IPS DF 6.9 (cell line): ENCODE data around the gene CAP2.
"Not testable (repeated sequence)": the region's sequence is repeated elsewhere in the genome, so short reads cannot be mapped to it uniquely, and the experiment has no call there.

ENCODE experiments used
- DNase-seq: peaks from one replicate; pipeline ENCODE4 v3.0.0-alpha.2; 2013; ENCODE audit warnings: low read depth, low spot score
- H3K27ac ChIP-seq: one replicate; pipeline ENCODE4 v1.5.1; 2013; ENCODE audit warnings: low read length, control low read depth
- H3K27me3 ChIP-seq: 2 replicates; pipeline ENCODE4 v1.6.1; 2013; ENCODE audit warnings: mild to moderate bottlenecking, low read length; ENCODE audit not compliant: control insufficient read depth, insufficient read depth
- H3K36me3 ChIP-seq: 2 replicates; pipeline ENCODE4 v1.6.1; 2013; ENCODE audit warnings: low read length; ENCODE audit not compliant: control insufficient read depth, insufficient read depth
- H3K4me1 ChIP-seq: 2 replicates; pipeline ENCODE4 v1.6.1; 2013; ENCODE audit warnings: low read length; ENCODE audit not compliant: control insufficient read depth, insufficient read depth
- H3K4me3 ChIP-seq: 2 replicates; pipeline ENCODE4 v1.5.1; 2013; ENCODE audit warnings: mild to moderate bottlenecking, low read length
- H3K9me3 ChIP-seq: 2 replicates; pipeline ENCODE4 v1.6.1; 2013; ENCODE audit warnings: low read length, inconsistent platforms; ENCODE audit not compliant: control insufficient read depth, insufficient read depth
- WGBS: extraction: QIAGEN DNeasy Blood & Tissue Kit; methylation state at CpG from one replicate; pipeline ENCODE4 v1.1.7; 2013; ENCODE audit warnings: mixed read lengths, missing lambda C conversion rate; ENCODE audit not compliant: insufficient read length, insufficient coverage; 5-methylcytosine and 5-hydroxymethylcytosine counted together

The CAP2 gene

DNA sequence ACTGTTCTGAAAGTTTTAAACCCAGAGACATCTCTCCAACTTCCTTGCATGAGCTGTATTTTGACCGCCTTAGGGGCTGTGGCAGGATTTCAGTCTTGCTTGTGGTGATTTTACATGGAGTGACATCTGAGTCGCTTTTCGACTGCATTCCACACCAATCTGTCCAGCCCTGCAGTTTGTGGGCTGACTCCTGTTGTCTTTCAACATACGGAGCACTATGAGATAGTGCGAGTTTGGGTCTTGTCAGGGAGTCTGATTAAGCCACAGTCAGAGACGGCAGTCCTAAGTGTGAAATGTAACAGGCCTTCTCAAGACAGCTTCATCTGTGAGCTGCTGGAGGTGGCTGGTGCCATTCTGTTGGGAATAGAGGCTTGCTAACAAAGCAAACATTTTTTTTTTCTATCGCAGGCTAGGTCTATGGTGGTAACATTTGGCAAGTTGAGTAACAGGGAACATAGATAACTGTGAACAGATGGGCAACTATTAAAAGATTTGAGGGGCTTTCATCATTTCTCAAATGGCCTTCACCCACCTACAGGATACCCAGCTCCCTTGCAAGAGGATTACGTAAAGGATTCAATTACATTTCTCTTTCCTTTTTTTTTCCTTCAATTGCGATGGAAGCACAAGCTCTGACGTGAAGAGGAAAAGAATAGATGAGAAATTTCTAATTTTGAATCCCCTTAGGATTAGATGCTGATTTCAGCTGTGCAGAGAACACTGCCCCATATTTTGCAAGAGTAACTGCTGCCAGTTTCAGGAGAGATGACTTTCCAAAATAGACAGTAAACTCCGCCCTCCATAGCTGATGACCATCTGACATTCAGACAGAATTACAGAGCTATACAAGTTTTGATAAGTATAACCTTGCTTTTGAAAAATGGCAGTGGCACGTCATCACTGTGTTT is 25.1 kb downstream of the CAP2 start:
- Histone ChIP-seq H3K27me3 (no peaks in the 10 kb centered on the region), H3K4me1 (peaks cover 2% of the 10 kb centered on the region; the same call in 1 of the 2 replicates), H3K27ac (no peak overlapping the region), H3K4me3 (no peak overlapping the region), H3K36me3 (no peaks in the 10 kb centered on the region), H3K9me3 (no peaks in the 10 kb centered on the region)
- no CpG with 5 or more reads among the region's 12 CpGs for WGBS
- DNase-seq = no peak

DNA sequence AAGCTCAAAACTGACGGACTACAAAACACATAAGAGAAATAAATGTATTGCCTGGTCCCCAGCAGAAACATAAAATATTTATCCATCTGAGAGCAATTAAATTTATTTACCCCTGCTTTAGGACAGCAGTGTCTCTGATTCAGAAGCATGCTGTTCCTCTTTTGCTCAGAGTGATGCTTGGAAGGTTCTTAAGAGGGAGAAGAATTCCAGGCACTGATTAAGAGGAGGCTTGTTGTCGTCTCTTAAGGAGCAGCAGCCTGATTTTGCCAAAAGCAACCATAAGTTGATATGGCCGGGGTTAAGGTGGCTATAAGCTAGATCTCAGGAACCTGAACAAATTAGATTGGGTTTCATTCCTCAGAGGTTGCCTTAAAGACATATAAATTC is 25.8 kb downstream of the CAP2 start:
- no peak for DNase-seq
- H3K4me1 ChIP-seq = peaks cover 2% of the 10 kb centered on the region; the same call in 1 of the 2 replicates
- no peaks in the 10 kb centered on the region for H3K27me3 ChIP-seq
- no CpG with 5 or more reads among the region's 3 CpGs for WGBS
- H3K27ac ChIP-seq = no peak overlapping the region
- H3K36me3 ChIP-seq = no peaks in the 10 kb centered on the region
- H3K9me3 ChIP-seq = no peaks in the 10 kb centered on the region
- no peak overlapping the region for H3K4me3 ChIP-seq

DNA sequence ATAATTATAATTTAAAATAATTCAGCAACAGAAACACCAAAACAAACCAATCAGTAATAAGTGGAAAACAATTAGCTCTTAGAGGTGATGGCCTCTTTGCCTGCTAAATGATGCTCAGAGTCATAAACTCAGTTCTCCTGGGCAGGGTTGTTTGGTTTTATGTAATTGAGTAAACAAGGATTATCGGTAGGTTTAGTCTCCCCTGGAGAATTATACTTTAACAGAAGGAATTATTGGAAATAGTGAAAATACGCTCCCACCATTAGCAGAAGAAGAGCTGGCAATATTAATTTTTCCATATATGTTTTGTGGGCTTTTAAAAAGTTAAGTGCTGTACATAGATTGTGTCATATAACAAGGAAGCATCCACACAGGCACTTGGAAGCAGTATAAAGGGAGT is 27.0 kb downstream of the CAP2 start:
- H3K27me3 ChIP-seq = no peaks in the 10 kb centered on the region
- no peak overlapping the region for H3K27ac ChIP-seq
- peaks cover 2% of the 10 kb centered on the region; the same call in 1 of the 2 replicates for H3K4me1 ChIP-seq
- WGBS = no CpG with 5 or more reads among the region's 2 CpGs
- H3K9me3 ChIP-seq = no peaks in the 10 kb centered on the region
- no peak overlapping the region for H3K4me3 ChIP-seq
- DNase-seq = no peak
- no peaks in the 10 kb centered on the region for H3K36me3 ChIP-seq

DNA sequence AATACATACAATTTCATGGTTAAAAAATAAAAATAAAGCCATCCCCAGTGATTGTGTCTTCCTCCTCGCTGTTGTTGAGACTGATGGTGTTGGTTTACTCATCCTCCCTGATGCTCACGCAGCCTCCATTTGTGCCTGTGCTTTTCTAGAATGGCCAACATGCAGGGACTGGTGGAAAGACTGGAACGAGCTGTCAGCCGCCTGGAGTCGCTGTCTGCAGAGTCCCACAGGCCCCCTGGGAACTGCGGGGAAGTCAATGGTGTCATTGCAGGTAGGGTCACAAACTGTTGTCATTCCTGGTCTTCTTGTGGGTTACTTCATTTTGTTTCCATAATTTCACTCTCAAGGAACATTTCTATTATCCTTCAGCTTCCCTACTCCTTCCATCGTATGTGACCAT is 28.0 kb downstream of the CAP2 start:
- no peak overlapping the region for H3K4me3 ChIP-seq
- WGBS = no CpG with 5 or more reads among the region's 7 CpGs
- H3K27me3 ChIP-seq = no peaks in the 10 kb centered on the region
- no peak overlapping the region for H3K27ac ChIP-seq
- H3K4me1 ChIP-seq = peaks cover 2% of the 10 kb centered on the region; the same call in 1 of the 2 replicates
- H3K36me3 ChIP-seq = no peaks in the 10 kb centered on the region
- no peak for DNase-seq
- no peaks in the 10 kb centered on the region for H3K9me3 ChIP-seq

DNA sequence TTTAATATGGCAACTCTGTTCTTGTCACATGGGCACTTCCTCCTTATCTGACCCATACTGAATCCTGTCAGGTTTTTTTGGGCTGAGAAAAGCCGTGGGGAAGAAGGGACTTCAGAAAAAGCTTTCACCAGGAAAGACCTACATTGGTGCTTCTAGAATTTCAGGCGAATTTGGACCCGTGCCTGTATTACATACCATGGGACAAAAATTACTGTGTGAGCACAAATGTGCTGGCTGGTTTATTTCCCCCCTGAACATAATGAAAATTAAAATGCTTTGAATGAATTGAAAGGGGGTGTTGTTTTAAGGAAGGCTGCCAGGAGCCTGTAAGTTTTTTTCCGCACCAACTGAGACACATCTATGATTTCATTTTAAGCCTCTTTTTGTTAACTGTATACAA is 29.6 kb downstream of the CAP2 start:
- no peaks in the 10 kb centered on the region for H3K27me3 ChIP-seq
- no peak for DNase-seq
- WGBS = no CpG with 5 or more reads among the region's 4 CpGs
- H3K27ac ChIP-seq = no peak overlapping the region
- no peaks in the 10 kb centered on the region for H3K36me3 ChIP-seq
- no peaks in the 10 kb centered on the region for H3K4me1 ChIP-seq
- no peaks in the 10 kb centered on the region for H3K9me3 ChIP-seq
- H3K4me3 ChIP-seq = no peak overlapping the region

DNA sequence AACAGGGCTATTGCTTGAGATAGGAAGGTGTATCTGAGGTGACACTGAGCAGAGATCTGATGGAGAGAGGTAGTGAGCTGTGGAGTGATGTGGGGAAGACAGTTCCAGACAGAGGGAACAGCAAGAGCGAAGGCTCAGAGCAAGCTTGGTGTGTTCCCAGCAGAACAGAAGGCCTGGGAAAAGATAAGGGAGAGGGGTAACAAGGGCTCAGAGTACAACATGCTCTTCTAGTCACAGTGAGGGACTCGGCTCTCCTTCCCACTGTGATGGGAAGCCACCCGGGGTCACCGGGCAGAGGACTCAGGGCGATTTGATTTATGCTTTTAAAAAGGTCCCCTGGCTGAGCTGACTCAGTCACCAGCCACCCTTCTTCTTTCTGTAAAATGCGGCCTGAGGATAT is 33.7 kb downstream of the CAP2 start:
- Histone ChIP-seq H3K4me1 (no peaks in the 10 kb centered on the region; the same call in 1 of the 2 replicates), H3K27ac (no peak overlapping the region), H3K9me3 (no peaks in the 10 kb centered on the region), H3K4me3 (no peak overlapping the region), H3K27me3 (no peaks in the 10 kb centered on the region), H3K36me3 (no peaks in the 10 kb centered on the region)
- no peak for DNase-seq
- WGBS = no CpG with 5 or more reads among the region's 6 CpGs

DNA sequence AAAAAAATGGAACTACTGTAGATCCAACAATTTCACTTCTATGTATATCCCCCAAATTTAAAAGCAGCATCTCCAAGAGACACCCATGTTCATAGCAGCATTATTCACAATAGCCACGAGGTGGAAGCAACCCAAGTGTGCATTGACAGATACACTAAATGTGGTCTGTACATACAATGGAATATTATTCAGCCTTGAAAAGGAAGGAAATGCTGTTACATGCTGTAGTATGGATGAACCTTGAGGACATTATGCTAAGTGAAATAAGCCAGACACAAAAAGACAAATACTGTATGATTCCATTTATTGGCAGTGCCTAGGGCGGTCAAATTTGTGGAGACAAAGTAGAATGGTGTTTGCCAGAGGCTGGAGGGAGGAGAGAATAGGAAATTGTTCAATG is 34.2 kb downstream of the CAP2 start:
- Histone ChIP-seq H3K4me1 (no peaks in the 10 kb centered on the region; the same call in 1 of the 2 replicates), H3K27ac (no peak overlapping the region), H3K9me3 (no peaks in the 10 kb centered on the region), H3K4me3 (no peak overlapping the region), H3K36me3 (no peaks in the 10 kb centered on the region), H3K27me3 (no peaks in the 10 kb centered on the region)
- no peak for DNase-seq
- no CpG with 5 or more reads among the region's 2 CpGs for WGBS

DNA sequence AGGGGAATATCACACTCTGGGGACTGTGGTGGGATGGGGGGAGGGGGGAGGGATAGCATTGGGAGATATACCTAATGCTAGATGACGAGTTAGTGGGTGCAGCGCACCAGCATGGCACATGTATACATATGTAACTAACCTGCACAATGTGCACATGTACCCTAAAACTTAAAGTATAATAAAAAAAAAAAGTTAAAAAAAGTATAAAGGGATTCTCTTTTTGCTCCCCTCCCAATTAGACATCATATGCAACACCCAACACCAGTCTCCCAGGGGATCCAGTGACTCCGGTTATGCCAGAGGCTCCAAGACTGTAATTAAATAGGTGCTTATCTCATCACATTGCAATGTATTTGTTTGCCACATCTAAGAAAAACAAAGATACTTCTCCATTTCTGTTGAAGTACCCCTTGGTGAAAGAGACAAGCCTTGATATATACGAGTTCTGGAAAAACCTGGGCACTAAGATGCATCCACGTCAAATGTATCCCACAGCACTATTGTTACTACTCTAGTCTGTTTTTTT is 35.3 kb downstream of the CAP2 start:
- not testable (repeated sequence) for H3K36me3 ChIP-seq, H3K27ac ChIP-seq, H3K4me3 ChIP-seq, H3K9me3 ChIP-seq, H3K4me1 ChIP-seq, H3K27me3 ChIP-seq, DNase-seq
- no CpG with 5 or more reads among the region's 5 CpGs for WGBS

DNA sequence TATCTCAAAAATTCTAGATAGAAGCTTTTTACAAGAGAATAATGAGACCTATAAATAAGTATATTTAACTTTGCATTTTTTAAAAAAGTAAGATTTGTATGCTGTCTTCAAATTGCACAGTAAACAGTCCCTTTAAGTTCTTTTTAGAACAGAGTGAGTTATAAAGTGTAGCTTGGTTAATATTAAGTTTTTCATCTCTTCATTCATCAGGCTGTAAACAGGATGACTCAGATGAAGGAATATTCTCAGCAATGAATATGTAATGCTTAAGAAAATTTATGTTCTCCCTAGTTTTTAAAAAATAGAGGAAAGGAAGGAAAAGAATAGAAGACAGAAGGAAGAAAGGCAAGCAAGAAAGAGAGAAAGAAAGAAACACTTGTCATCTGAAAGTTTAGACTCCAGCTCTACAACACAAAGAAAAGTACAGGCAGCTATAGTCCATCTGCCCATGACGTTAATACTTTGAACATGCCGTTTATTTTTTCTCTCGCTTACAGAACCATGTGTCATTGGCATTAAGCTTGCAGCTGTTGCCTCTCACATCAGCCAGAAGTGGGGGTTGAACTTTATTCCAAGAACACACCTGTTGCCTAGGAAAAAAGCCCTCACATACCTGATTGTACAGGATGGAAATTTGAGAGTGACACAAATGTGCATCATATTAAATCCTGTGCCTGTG is 36.1 kb downstream of the CAP2 start:
- DNase-seq = no peak

DNA sequence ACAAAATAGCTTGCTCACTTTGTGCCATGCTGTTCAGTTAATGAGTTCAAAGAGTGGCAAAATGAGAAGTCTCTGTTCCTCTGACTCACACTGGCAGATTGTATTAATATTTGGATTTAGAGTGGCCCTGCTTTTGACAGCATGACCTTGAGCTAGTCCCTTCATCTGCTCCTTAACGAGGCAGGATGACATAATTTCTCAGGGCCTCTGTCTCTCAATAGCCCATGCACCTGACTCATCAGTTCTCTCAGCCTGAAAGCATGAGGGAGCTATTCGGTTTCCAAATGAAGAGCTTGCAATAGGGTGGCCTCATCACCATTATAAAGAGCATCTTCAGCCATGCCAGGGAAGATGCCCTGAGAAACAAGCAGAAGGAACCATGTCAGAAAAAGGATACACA is 38.2 kb downstream of the CAP2 start:
- Histone ChIP-seq H3K27me3 (no peaks in the 10 kb centered on the region), H3K9me3 (no peaks in the 10 kb centered on the region), H3K27ac (no peak overlapping the region), H3K4me3 (no peak overlapping the region), H3K36me3 (no peaks in the 10 kb centered on the region), H3K4me1 (no peaks in the 10 kb centered on the region; the same call in 1 of the 2 replicates)
- DNase-seq = no peak
- no CpG with 5 or more reads among the region's 2 CpGs for WGBS

More for the DNA sequence above, 36.1 kb downstream of the CAP2 start:
- H3K4me3 ChIP-seq = no peak overlapping the region
- no peak overlapping the region for H3K27ac ChIP-seq
- H3K27me3 ChIP-seq = no peaks in the 10 kb centered on the region
- no peaks in the 10 kb centered on the region for H3K9me3 ChIP-seq
- no peaks in the 10 kb centered on the region for H3K36me3 ChIP-seq
- no peaks in the 10 kb centered on the region; the same call in 1 of the 2 replicates for H3K4me1 ChIP-seq
- WGBS = no CpG with 5 or more reads among the region's 3 CpGs
